ENCODE measurements around the gene RNF227. TPM values are rescaled to one million over a fixed set of nuclear protein-coding genes. Genes with fewer than 3 reads are reported as not detected.
A peak's percentile ranks its signal among the peaks of the same experiment; 100 is the strongest.

The RNF227 gene
- total RNA-seq, 1 experiment from 2014 or later = 0.83 TPM

DNA sequence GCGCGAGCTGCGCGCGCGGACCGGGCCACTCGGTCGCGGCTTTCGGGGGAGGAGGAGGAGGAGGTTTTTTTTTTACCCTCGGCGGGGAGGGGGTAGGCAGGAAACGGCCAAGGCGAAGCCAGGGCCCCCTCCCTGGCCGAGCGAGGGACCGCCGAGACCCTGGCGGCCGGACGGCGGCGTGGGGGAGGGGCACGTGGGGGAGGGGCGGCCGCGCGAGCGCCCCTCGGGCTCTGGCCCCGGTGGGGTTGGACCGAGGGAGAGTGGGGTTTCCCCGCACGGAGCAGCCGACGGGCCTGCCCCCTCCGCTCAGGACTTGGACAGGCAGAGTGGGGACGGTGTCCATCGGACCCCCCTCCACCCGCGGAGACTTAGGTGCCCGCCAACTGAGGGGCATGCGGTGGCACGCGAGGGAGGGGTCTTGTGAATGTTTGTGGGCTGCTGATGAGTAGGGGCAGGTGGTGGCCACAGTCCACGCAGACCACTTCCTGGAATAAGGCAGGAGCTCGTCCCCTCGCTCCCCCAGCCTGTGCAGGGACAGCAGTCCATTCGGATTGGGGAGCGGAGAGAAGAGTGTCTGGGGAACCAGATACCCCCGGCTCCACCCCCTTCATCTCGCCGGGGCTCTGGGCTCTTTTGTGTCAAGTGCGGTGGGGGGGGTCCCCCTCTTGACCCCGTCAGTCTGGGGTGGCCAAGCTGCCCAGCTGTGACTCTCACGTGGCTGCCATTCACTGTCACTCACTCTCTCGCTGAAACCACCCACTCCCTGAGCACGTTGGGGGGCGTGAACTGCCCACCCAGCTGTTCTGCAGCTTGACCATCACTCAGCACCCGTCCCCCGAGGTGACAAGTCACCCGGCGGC lies 30.5 kb downstream of the RNF227 start:
- ChIA-PET CTCF (interaction anchor here (0.7 to 1.3 kb wide), 5 partner anchors 30 to 175 kb away, joined by 3 to 5 read pairs (median 4); partner anchors contain the start of gene RNF227), POLR2A (interaction anchor here (1.1 kb wide), 1 partner anchor 29 kb away, joined by 4 read pairs; the partner anchor contains the start of gene NAA38)
- TF ChIP-seq, protein P1, sequence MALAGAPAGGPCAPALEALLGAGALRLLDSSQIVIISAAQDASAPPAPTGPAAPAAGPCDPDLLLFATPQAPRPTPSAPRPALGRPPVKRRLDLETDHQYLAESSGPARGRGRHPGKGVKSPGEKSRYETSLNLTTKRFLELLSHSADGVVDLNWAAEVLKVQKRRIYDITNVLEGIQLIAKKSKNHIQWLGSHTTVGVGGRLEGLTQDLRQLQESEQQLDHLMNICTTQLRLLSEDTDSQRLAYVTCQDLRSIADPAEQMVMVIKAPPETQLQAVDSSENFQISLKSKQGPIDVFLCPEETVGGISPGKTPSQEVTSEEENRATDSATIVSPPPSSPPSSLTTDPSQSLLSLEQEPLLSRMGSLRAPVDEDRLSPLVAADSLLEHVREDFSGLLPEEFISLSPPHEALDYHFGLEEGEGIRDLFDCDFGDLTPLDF (CRISPR knock-in tag; IDR thresholded peaks at IDR 0.05) = no peak
- TF ChIP-seq FOXP1 (CRISPR knock-in tag; IDR thresholded peaks at IDR 0.05; ENCODE audit: borderline replicate concordance) (0 out of 2 replicates have a peak, but pooled peaks have one; percentile 44), SMAD4 (CRISPR knock-in tag; IDR thresholded peaks at IDR 0.05) (no peak), MYBL2 (CRISPR knock-in tag; IDR thresholded peaks at IDR 0.05) (no peak), JAZF1 (CRISPR knock-in tag; IDR thresholded peaks at IDR 0.05) (no peak), TCF7 (CRISPR knock-in tag; IDR thresholded peaks at IDR 0.05; ENCODE audit: low read depth) (no peak; the same call in 1 of the 2 replicates), PRRX2 (CRISPR knock-in tag; IDR thresholded peaks at IDR 0.05) (no peak), ATF1 (CRISPR knock-in tag; IDR thresholded peaks at IDR 0.05) (no peak), JUN (CRISPR knock-in tag; IDR thresholded peaks at IDR 0.05) (no peak), SP1 (CRISPR knock-in tag; conservative IDR thresholded peaks at IDR 0.05) (peak; percentile 19; the same call in 1 of the 2 replicates), NFATC4 (CRISPR knock-in tag; IDR thresholded peaks at IDR 0.05) (no peak), KAT7 (CRISPR knock-in tag; IDR thresholded peaks at IDR 0.05; ENCODE audit: borderline replicate concordance) (no peak), NFE2L1 (CRISPR knock-in tag; IDR thresholded peaks at IDR 0.05) (0 out of 2 replicates have a peak, but pooled peaks have one; percentile 24), ZNF317 (CRISPR knock-in tag; IDR thresholded peaks at IDR 0.05; ENCODE audit: borderline replicate concordance, low read depth) (no peak), ZNF263 (CRISPR knock-in tag; IDR thresholded peaks at IDR 0.05; ENCODE audit: low read depth) (no peak)
- TF ChIP-seq, protein P2, sequence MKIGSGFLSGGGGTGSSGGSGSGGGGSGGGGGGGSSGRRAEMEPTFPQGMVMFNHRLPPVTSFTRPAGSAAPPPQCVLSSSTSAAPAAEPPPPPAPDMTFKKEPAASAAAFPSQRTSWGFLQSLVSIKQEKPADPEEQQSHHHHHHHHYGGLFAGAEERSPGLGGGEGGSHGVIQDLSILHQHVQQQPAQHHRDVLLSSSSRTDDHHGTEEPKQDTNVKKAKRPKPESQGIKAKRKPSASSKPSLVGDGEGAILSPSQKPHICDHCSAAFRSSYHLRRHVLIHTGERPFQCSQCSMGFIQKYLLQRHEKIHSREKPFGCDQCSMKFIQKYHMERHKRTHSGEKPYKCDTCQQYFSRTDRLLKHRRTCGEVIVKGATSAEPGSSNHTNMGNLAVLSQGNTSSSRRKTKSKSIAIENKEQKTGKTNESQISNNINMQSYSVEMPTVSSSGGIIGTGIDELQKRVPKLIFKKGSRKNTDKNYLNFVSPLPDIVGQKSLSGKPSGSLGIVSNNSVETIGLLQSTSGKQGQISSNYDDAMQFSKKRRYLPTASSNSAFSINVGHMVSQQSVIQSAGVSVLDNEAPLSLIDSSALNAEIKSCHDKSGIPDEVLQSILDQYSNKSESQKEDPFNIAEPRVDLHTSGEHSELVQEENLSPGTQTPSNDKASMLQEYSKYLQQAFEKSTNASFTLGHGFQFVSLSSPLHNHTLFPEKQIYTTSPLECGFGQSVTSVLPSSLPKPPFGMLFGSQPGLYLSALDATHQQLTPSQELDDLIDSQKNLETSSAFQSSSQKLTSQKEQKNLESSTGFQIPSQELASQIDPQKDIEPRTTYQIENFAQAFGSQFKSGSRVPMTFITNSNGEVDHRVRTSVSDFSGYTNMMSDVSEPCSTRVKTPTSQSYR (CRISPR knock-in tag; IDR thresholded peaks at IDR 0.05) = peak; percentile 49; the same call in 1 of the 2 replicates
- TF ChIP-seq, protein P3, sequence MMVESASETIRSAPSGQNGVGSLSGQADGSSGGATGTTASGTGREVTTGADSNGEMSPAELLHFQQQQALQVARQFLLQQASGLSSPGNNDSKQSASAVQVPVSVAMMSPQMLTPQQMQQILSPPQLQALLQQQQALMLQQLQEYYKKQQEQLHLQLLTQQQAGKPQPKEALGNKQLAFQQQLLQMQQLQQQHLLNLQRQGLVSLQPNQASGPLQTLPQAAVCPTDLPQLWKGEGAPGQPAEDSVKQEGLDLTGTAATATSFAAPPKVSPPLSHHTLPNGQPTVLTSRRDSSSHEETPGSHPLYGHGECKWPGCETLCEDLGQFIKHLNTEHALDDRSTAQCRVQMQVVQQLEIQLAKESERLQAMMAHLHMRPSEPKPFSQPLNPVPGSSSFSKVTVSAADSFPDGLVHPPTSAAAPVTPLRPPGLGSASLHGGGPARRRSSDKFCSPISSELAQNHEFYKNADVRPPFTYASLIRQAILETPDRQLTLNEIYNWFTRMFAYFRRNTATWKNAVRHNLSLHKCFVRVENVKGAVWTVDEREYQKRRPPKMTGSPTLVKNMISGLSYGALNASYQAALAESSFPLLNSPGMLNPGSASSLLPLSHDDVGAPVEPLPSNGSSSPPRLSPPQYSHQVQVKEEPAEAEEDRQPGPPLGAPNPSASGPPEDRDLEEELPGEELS (CRISPR knock-in tag; IDR thresholded peaks at IDR 0.05) = no peak
- peak; percentile 11; the same call in 1 of the 2 replicates for ATAC-seq
- Mint-ChIP-seq H3K27me3 (ENCODE audit: low read depth) (no peaks in the 10 kb centered on the region; the same call in 1 of the 2 replicates), H3K36me3 (no peaks in the 10 kb centered on the region), H3K4me3 (no peak overlapping the region; the same call in none of the 2 replicates), H3K9me3 (no peaks in the 10 kb centered on the region), H3K4me1 (peaks cover 10% of the 10 kb centered on the region), H3K27ac (peak overlapping the region; percentile 81)
- peak; percentile 53 for DNase-seq (ENCODE audit: low spot score)
